IPS-18c (cell line): ENCODE data around the gene RGSL1.
A peak's percentile ranks its signal among the peaks of the same experiment; 100 is the strongest.

Experiments
- H3K4me3 ChIP-seq: 2 replicates; pipeline ENCODE4 v1.7.0; 2013; ENCODE audit warnings: low read depth, mild to moderate bottlenecking, low read length, moderate library complexity; ENCODE audit not compliant: insufficient read depth
- H3K9me3 ChIP-seq: one replicate; pipeline ENCODE4 v1.6.1; 2013; ENCODE audit warnings: mild to moderate bottlenecking, low read length, moderate library complexity; ENCODE audit not compliant: control insufficient read depth, insufficient read depth

RGSL1 gene

GRCh38 chr1:182598296-182598695, 148.3 kb downstream of the RGSL1 start:
- Histone ChIP-seq H3K9me3 (no peaks in the 10 kb centered on the region), H3K4me3 (no peak overlapping the region)

GRCh38 chr1:182599339-182599738, 149.4 kb downstream of the RGSL1 start:
- Histone ChIP-seq H3K9me3 (no peaks in the 10 kb centered on the region), H3K4me3 (no peak overlapping the region)

- H3K4me3 ChIP-seq = no peak overlapping the region
Observed at GRCh38 chr1:182600036-182600713, 150.2 kb downstream of the RGSL1 start.

GRCh38 chr1:182600745-182601415, 150.9 kb downstream of the RGSL1 start:
- Histone ChIP-seq H3K4me3 (no peak overlapping the region), H3K9me3 (no peaks in the 10 kb centered on the region)

More at GRCh38 chr1:182600036-182600713, 150.2 kb downstream of the RGSL1 start:
- no peaks in the 10 kb centered on the region for H3K9me3 ChIP-seq

GRCh38 chr1:182601416-182601786, 151.5 kb downstream of the RGSL1 start:
- H3K4me3 ChIP-seq = 0 out of 2 replicates have a peak overlapping the region, but pooled peaks have one; percentile 5

GRCh38 chr1:182601913-182602312, 152.0 kb downstream of the RGSL1 start:
- H3K9me3 ChIP-seq = no peaks in the 10 kb centered on the region
- H3K4me3 ChIP-seq = 0 out of 2 replicates have a peak overlapping the region, but pooled peaks have one; percentile 5

More at GRCh38 chr1:182601416-182601786, 151.5 kb downstream of the RGSL1 start:
- no peaks in the 10 kb centered on the region for H3K9me3 ChIP-seq

GRCh38 chr1:182602935-182603645, 153.1 kb downstream of the RGSL1 start:
- Histone ChIP-seq H3K4me3 (peak overlapping the region; percentile 46; the same call in 1 of the 2 replicates), H3K9me3 (no peaks in the 10 kb centered on the region)

GRCh38 chr1:182603646-182604174, 153.8 kb downstream of the RGSL1 start:
- peak overlapping the region; percentile 46 for H3K4me3 ChIP-seq
- no peaks in the 10 kb centered on the region for H3K9me3 ChIP-seq

- H3K4me3 ChIP-seq = peak within 1 kb of the TSS; percentile 46
- no peaks in the 10 kb centered on the region for H3K9me3 ChIP-seq
Observed at GRCh38 chr1:182604175-182605164, 154.5 kb downstream of the RGSL1 start, which contains the start of gene RGS16. RGS16 (minus strand) TSS chr1:182604389; CDS start chr1:182604259, 130 bp downstream.

- no peaks in the 10 kb centered on the region for H3K9me3 ChIP-seq
- no peak overlapping the region for H3K4me3 ChIP-seq
Observed at GRCh38 chr1:182607566-182607965, 157.6 kb downstream of the RGSL1 start.

GRCh38 chr1:182608236-182608635, 158.3 kb downstream of the RGSL1 start:
- Histone ChIP-seq H3K9me3 (no peaks in the 10 kb centered on the region), H3K4me3 (no peak overlapping the region)

GRCh38 chr1:182608845-182609610, 159.1 kb downstream of the RGSL1 start:
- Histone ChIP-seq H3K9me3 (no peaks in the 10 kb centered on the region), H3K4me3 (no peak overlapping the region)
